Astrocyte (in vitro differentiated cells and primary cell): ENCODE measurements around the gene PINLYP.

Experiments
- CTCF ChIP-seq: IDR thresholded peaks from 2 replicates; pipeline ENCODE4 v1.5.1; 2011; ENCODE audit warnings: low read depth, mild to moderate bottlenecking, inconsistent platforms, low read length, moderate library complexity; ENCODE audit not compliant: insufficient read depth
- EZH2 ChIP-seq: IDR thresholded peaks from 2 replicates; pipeline ENCODE4 v1.6.1; 2012; ENCODE audit warnings: mild to moderate bottlenecking, low read length, inconsistent platforms; ENCODE audit not compliant: insufficient read depth

- TF ChIP-seq CTCF (no peak), EZH2 (no peak)
Observed at GRCh38 chr19:43628646-43629326, 53.2 kb downstream of the PINLYP start.
